Ishikawa (cell line): ENCODE data around the gene AGAP1.

Experiments
- CEBPB ChIP-seq: IDR thresholded peaks from 2 replicates; pipeline ENCODE4 v1.6.1; 2012
- CREB1 ChIP-seq: IDR thresholded peaks from 2 replicates; pipeline ENCODE4 v1.6.1; 2012; ENCODE audit warnings: low read depth
- EGR1 ChIP-seq: IDR thresholded peaks from 2 replicates; pipeline ENCODE4 v1.6.1; 2012
- EP300 ChIP-seq: IDR thresholded peaks from 2 replicates; pipeline ENCODE4 v1.6.1; 2012; ENCODE audit warnings: borderline replicate concordance
- FOXM1 ChIP-seq: IDR thresholded peaks from 2 replicates; pipeline ENCODE4 v1.6.1; 2012; ENCODE audit warnings: low read depth, borderline replicate concordance
- NFIC ChIP-seq: IDR thresholded peaks from 2 replicates; pipeline ENCODE4 v1.6.1; 2012
- RAD21 ChIP-seq: IDR thresholded peaks from 2 replicates; pipeline ENCODE4 v1.6.1; 2012; ENCODE audit warnings: low read depth
- TAF1 ChIP-seq: IDR thresholded peaks from 2 replicates; pipeline ENCODE4 v1.6.1; 2012; ENCODE audit warnings: low read depth, mild to moderate bottlenecking
- TCF12 ChIP-seq: IDR thresholded peaks from 2 replicates; pipeline ENCODE4 v1.6.1; 2012; ENCODE audit warnings: low read depth
- TEAD4 ChIP-seq: IDR thresholded peaks from 2 replicates; pipeline ENCODE4 v1.6.1; 2012
- YY1 ChIP-seq: IDR thresholded peaks from 2 replicates; pipeline ENCODE4 v1.6.1; 2012; ENCODE audit warnings: low read depth
- ZBTB7A ChIP-seq: IDR thresholded peaks from 2 replicates; pipeline ENCODE4 v1.6.1; 2012; ENCODE audit warnings: low read depth
- TF ChIP-seq, protein P1 (sequence below): IDR thresholded peaks from 2 replicates; pipeline ENCODE4 v1.6.1; 2012
- TF ChIP-seq, protein P2 (sequence below): IDR thresholded peaks from 2 replicates; pipeline ENCODE4 v1.6.1; 2012; ENCODE audit warnings: low read depth, mild to moderate bottlenecking
- TF ChIP-seq, protein P3 (sequence below): IDR thresholded peaks from 2 replicates; pipeline ENCODE4 v1.6.1; 2012

AGAP1 gene

DNA sequence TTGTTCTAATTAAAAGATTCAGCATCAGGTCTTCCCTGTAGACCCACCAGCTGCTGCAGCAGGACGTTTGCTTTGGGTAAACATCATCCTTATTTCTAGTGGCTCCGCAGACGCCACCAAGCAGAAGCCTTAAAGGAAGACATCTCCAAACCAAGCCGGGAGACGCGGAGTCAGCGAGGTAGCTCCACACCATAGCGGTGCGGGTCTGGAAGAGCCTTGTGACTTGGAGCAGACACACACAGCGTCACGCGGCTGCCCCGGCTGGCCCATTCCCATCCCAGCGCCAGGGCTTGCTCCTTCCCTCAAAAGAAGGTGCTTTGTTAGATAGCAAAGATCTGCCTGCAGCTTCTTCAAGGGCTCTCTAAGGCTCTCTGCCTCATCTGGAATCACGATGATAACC lies 437.8 kb downstream of the AGAP1 start:
- TF ChIP-seq RAD21: no peak
- TF ChIP-seq CREB1: no peak
- no peak for TF ChIP-seq EGR1
- TF ChIP-seq YY1: no peak
- TF ChIP-seq TEAD4: no peak
- TF ChIP-seq FOXM1: no peak
- no peak for TF ChIP-seq TCF12
- TF ChIP-seq EP300: no peak
- TF ChIP-seq, protein P1, sequence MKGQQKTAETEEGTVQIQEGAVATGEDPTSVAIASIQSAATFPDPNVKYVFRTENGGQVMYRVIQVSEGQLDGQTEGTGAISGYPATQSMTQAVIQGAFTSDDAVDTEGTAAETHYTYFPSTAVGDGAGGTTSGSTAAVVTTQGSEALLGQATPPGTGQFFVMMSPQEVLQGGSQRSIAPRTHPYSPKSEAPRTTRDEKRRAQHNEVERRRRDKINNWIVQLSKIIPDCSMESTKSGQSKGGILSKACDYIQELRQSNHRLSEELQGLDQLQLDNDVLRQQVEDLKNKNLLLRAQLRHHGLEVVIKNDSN: no peak
- TF ChIP-seq ZBTB7A: no peak
- TF ChIP-seq, protein P2, sequence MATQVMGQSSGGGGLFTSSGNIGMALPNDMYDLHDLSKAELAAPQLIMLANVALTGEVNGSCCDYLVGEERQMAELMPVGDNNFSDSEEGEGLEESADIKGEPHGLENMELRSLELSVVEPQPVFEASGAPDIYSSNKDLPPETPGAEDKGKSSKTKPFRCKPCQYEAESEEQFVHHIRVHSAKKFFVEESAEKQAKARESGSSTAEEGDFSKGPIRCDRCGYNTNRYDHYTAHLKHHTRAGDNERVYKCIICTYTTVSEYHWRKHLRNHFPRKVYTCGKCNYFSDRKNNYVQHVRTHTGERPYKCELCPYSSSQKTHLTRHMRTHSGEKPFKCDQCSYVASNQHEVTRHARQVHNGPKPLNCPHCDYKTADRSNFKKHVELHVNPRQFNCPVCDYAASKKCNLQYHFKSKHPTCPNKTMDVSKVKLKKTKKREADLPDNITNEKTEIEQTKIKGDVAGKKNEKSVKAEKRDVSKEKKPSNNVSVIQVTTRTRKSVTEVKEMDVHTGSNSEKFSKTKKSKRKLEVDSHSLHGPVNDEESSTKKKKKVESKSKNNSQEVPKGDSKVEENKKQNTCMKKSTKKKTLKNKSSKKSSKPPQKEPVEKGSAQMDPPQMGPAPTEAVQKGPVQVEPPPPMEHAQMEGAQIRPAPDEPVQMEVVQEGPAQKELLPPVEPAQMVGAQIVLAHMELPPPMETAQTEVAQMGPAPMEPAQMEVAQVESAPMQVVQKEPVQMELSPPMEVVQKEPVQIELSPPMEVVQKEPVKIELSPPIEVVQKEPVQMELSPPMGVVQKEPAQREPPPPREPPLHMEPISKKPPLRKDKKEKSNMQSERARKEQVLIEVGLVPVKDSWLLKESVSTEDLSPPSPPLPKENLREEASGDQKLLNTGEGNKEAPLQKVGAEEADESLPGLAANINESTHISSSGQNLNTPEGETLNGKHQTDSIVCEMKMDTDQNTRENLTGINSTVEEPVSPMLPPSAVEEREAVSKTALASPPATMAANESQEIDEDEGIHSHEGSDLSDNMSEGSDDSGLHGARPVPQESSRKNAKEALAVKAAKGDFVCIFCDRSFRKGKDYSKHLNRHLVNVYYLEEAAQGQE: no peak
- TF ChIP-seq, protein P3, sequence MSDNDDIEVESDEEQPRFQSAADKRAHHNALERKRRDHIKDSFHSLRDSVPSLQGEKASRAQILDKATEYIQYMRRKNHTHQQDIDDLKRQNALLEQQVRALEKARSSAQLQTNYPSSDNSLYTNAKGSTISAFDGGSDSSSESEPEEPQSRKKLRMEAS: no peak
- TF ChIP-seq NFIC: no peak
- TF ChIP-seq CEBPB: no peak
- no peak for TF ChIP-seq TAF1

DNA sequence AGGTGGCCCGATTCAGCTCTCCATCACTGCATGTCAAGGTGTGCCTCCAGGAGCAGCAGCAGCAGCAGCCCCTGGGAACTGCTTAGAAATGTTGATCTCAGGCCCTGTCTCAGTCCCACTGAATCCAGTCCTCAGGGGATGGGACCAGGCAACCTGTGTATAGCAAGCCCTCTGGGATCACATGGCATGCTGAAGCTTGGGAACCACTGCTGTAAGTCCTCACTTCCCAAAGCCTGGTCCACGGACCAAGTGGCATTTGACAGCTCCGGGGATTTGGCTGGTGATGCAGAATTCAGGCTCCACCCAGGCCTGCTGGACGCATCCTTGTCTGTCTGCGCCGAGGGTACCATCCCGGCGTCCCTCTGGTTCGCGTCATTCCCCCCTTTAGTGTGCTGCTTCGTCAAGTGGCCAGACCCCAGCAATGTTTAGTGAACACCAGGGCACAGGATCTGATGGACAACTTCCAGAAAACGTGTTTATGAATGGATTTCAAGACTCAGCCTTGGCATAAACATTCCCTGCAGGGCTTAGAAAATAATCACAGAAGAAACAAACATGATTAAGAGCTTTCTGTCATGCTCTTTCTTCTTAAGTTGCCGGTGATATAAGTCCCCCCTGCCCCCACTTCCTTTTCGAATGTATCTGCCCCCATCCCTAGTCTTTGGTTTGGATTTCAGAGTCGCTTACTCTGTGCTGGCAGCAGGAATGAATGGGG lies 440.4 kb downstream of the AGAP1 start:
- TF ChIP-seq TAF1: no peak
- TF ChIP-seq TEAD4: no peak
- TF ChIP-seq FOXM1: no peak
- TF ChIP-seq ZBTB7A: no peak
- TF ChIP-seq, protein P2: no peak
- TF ChIP-seq, protein P1: no peak
- TF ChIP-seq EGR1: no peak
- no peak for TF ChIP-seq YY1
- TF ChIP-seq EP300: no peak
- TF ChIP-seq CREB1: no peak
- TF ChIP-seq CEBPB: no peak
- no peak for TF ChIP-seq RAD21
- TF ChIP-seq NFIC: no peak
- TF ChIP-seq, protein P3: no peak
- TF ChIP-seq TCF12: no peak

DNA sequence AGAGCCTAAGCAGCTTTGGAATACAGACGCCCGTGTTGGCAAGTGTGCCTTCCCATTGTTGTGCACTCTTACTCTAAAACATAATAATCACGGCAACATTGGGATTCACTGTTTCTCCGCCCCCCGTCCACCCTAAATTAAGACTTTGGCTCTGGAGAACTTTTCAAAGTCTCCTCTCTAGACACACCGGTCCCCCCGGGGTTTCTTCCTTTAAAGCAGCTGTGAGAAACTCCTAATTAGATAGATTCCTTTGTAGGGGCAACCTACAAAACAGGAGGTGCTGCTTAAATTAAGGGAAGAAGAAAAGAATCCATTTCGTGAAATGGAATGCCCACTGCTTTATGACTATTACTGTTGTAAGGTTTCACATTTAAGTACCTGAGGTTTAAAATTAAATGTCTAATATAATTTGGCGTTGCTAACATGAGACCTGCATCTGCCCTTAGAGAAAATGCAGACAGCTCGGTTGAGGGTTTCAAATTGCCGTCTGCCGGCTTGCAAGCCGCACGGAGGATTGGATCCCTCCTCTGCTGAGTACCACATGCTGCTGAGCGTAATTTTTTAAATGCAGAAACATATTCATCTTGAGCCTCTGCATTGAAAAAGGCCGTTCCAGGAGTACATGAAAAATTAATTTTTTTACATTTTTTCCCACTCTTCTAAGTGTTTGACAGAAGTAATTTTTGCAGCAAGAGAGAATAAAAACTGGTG lies 441.1 kb downstream of the AGAP1 start:
- TF ChIP-seq, protein P2: no peak
- TF ChIP-seq CEBPB (no peak), FOXM1 (no peak), TCF12 (no peak), NFIC (no peak), TEAD4 (no peak), EP300 (no peak), ZBTB7A (no peak), EGR1 (no peak)
- TF ChIP-seq, protein P1: no peak
